Lower leg skin (tissue), 3 donors: ENCODE measurements around the gene DMRT1.

Experiments
- CTCF ChIP-seq, 3 donors: fragments of 450-650 bp; IDR thresholded peaks; one replicate each; pipeline ENCODE4 v1.5.1; 2016; ENCODE audit warnings: antibody characterized with exemption in 3 of 3, mild to moderate bottlenecking in 3 of 3, moderate library complexity in 2 of 3
- POLR2A ChIP-seq, 2 donors: fragments of 450-650 bp; IDR thresholded peaks; one replicate each; pipeline ENCODE4 v1.6.1; 2016 to 2017; ENCODE audit warnings: antibody characterized with exemption in 2 of 2, mild to moderate bottlenecking in 1 of 2, moderate library complexity in 1 of 2

GRCh38 chr9:859251-859650 is 17.8 kb downstream of the DMRT1 start:
- TF ChIP-seq CTCF (IDR thresholded peaks at IDR 0.05) (no peak), POLR2A (IDR thresholded peaks at IDR 0.05) (no peak)
